Vagina (tissue), 2 donors: ENCODE results near the gene SPAG7.
A peak's percentile ranks its signal among the peaks of the same experiment; 100 is the strongest.

ENCODE experiments used
- POLR2AphosphoS5 ChIP-seq, 2 donors: sonication (generic); formaldehyde crosslinking; IDR thresholded peaks; one replicate each; pipeline ENCODE4 v1.9.0; 2017; ENCODE audit warnings: antibody characterized with exemption in 2 of 2, mild to moderate bottlenecking in 2 of 2, low read depth in 1 of 2; ENCODE audit not compliant: insufficient read depth in 1 of 2
- TF ChIP-seq, protein P1 (sequence below), 3 experiments: fragments of 450-650 bp in 2 of 3; fragments of 200-600 bp in 1 of 3; sonication (generic) in 1 of 3; IDR thresholded peaks; one replicate each; pipeline ENCODE4 v1.5.1; 2017 to 2019; ENCODE audit warnings: antibody characterized with exemption in 3 of 3, mild to moderate bottlenecking in 2 of 3, moderate library complexity in 2 of 3

DNA sequence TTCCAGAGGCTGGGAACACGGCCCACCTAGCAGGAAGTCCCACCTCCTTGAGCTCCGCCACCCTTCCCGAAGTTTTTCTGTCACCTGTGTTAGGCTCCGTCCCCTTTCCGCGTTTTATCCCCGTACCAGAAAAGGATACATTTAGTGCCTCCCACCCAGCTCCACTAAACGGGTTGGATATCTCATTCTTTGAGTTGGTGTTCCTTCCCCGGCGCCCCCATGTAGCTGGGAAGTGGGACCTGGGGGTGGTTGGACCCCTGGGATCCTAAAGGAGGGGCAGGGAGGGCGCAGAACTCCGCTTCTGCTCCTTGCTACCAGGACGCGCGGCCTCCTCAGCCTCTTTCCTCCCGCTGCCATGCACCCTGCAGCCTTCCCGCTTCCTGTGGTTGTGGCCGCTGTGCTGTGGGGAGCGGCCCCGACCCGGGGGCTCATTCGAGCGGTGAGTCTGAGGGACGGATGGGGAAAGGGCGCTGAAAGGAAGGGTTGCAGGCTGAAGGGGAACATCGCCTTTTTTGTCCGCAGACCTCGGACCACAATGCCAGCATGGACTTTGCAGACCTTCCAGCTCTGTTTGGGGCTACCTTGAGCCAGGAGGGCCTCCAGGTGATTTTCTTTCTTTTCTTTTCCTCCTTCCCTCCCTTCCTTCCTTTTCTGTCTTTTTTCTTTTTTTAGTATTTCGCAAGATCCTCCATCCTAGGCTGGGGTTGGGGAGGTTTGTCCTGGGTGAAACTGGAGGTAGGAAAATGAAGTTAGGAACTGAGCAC is 26.9 kb downstream of the SPAG7 start:
- TF ChIP-seq, protein P1, sequence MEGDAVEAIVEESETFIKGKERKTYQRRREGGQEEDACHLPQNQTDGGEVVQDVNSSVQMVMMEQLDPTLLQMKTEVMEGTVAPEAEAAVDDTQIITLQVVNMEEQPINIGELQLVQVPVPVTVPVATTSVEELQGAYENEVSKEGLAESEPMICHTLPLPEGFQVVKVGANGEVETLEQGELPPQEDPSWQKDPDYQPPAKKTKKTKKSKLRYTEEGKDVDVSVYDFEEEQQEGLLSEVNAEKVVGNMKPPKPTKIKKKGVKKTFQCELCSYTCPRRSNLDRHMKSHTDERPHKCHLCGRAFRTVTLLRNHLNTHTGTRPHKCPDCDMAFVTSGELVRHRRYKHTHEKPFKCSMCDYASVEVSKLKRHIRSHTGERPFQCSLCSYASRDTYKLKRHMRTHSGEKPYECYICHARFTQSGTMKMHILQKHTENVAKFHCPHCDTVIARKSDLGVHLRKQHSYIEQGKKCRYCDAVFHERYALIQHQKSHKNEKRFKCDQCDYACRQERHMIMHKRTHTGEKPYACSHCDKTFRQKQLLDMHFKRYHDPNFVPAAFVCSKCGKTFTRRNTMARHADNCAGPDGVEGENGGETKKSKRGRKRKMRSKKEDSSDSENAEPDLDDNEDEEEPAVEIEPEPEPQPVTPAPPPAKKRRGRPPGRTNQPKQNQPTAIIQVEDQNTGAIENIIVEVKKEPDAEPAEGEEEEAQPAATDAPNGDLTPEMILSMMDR (IDR thresholded peaks at IDR 0.05): no peak
- peak in 1 of 2 donors; percentile 3 for TF ChIP-seq POLR2AphosphoS5 (IDR thresholded peaks at IDR 0.05; ENCODE audit: insufficient read depth in 1 of 2, low read depth in 1 of 2)
